GM18861 (cell line): ENCODE measurements around the gene ATP2B2.
"Not testable (repeated sequence)": the region's sequence is repeated elsewhere in the genome, so short reads cannot be mapped to it uniquely, and the experiment has no call there.

Experiments used
- ATAC-seq: cut with Tn5 transposase; IDR thresholded peaks from one replicate; pipeline ENCODE4 v1.9.1; 2021; ENCODE audit not compliant: unreplicated experiment

ATP2B2 gene

GRCh38 chr3:10310578-10310977 is 194.8 kb downstream of the ATP2B2 start:
- no peak for ATAC-seq

DNA sequence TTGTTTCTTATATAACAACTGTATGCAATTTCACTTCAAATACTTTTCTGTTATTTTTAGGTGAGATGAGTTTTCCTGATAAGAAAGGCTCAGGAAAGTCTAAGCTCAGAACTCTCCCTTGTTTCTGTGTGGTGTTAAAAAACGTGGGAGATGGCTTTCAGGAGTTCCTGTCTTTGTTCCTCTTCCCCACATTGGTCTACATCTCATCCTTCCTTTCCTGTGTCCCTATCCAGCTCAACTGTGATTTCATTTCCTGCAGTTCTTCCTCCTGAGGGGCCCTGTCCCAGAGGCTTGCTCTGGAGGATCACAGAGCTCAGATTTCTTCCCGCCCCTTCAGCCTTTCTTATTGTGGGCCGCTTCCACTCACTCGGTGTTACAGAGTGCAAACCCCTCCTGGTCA is 195.7 kb downstream of the ATP2B2 start:
- ATAC-seq = no peak

DNA sequence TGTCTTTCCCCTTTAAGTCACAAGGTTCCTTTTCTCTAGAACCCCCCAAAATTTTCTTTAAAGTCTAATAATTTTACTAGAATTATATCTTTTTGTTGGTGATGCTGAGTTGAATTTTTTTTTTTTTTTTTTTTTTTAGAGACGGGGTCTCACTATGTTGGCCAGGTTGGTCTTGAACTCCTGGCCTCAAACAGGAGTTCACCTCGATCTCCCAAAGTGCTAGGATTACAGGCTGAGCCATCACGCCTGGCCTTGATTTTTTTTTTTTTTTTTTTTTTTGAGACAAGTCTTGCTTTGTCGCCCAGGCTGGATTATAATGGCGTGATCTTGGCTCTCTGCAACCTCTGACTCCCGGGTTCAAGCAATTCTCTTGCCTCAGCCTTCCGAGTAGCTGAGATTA is 196.7 kb downstream of the ATP2B2 start:
- ATAC-seq = no peak

- ATAC-seq = no peak
Observed at GRCh38 chr3:10306156-10306555, 199.2 kb downstream of the ATP2B2 start.

- ATAC-seq = no peak
Observed at GRCh38 chr3:10305331-10305902, 200.0 kb downstream of the ATP2B2 start.

- no peak for ATAC-seq
Observed at GRCh38 chr3:10304905-10305304, 200.5 kb downstream of the ATP2B2 start.

DNA sequence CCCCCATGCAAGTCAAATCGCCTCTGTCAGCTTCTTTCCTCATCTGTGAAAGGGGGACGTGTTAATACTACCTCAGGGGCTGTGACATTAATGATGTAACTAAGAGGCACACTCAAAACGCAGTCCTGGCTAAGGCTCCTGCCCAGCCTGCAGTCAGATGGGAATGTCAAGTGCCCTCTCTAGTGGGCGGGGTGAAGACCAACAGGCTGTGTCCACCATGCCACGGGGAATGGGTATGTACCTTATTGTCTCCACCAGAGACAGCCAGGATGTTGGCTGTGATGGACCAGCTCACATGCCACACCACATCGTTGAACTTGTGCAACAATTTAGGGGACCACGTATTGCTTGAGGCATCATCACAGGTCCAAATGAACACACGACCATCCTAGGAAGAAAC is 201.6 kb downstream of the ATP2B2 start:
- ATAC-seq = no peak

GRCh38 chr3:10303105-10303504 is 202.3 kb downstream of the ATP2B2 start:
- ATAC-seq = no peak

DNA sequence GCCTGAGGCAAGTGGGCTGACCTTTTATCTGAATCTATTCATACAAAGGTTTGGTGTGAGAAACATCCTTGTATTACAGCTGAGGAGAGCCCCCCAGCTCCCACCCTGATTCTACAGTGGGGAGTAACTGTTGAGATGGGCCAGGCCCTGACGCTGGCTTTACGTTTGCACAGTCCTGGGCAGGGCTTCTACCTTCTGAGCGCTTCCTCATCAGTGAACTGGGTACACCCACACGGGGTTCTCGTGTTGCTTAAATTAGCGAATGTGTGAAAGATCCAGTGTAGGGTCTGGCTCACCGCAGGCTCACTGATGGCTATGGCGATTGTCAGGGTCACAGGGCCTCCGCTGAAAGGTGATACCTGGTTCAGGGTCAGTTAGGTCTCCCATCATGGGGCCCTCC is 205.3 kb downstream of the ATP2B2 start:
- no peak for ATAC-seq

DNA sequence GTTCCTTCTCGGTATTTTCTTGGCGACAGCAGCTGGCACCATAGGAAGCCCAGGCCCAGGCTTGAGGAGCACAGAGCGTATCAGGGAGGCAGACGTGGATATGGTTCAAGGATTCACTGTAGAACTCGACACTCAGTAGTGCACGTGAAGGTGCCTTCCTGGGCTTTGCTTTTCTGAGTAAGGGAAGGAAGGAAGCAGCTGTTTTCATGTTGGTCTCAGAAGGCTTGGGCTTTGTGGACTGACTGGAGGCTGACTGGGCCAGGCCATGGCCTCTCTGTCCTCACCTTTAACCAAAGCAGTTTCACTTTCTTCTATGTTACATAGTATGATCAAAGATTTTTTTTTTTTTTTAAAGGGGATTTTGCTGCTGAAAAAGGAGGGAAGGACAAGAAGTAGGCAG is 205.7 kb downstream of the ATP2B2 start:
- ATAC-seq = peak; percentile 67

DNA sequence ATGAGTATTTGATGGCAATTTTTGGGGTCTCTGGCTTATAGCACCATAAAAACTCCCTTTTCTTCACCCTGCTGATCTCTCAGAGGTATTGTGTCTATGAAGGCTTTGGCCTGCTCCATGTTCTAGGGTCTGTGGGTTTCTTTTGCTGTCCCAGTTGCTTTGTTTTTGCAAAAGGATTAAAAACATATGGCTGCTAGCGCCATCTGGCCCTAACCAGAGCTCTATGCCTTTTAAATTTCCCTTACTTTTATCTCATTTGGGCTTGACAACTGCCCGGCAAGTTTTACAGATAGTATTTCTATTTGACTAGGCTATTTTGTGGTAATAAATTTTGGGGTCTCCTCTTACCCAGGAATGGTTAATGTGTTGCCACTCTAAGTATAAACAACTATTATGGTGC is 206.2 kb downstream of the ATP2B2 start:
- ATAC-seq = no peak

DNA sequence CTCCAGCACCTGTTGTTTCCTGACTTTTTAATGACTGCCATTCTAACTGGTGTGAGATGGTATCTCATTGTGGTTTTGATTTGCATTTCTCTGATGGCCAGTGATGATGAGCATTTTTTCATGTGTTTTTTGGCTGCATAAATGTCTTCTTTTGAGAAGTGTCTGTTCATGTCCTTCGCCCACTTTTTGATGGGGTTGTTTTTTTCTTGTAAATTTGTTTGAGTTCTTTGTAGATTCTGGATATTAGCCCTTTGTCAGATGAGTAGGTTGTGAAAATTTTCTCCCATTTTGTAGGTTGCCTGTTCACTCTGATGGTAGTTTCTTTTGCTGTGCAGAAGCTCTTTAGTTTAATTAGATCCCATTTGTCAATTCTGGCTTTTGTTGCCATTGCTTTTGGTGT is 207.3 kb downstream of the ATP2B2 start:
- not testable (repeated sequence) for ATAC-seq

DNA sequence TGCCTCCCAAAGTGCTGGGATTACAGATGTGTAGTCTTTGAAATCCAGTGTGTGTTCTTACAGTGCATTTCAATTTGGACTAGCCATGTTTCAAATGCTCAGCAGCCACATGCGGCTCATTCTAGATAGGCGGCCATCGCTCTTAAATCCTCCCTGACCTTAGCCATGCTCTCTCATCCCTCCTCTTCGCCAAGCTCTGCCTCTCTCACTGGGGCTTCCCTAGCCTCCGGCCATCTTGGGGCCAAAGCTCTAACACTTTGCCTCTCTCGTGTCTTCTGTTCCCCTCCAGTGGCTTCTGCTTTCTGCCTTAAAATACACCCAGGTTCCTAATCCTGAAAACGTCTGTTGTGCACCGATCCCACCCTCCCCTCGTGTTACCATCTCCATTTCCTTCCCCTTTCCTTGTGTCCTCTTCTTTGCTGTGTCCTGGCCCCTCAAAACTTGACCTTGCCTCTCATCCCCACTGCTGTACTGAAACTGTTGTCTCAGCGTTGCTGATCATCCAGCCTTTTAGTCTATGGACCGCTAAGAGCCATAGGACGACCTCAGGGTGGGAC is 211.3 kb downstream of the ATP2B2 start:
- no peak for ATAC-seq

DNA sequence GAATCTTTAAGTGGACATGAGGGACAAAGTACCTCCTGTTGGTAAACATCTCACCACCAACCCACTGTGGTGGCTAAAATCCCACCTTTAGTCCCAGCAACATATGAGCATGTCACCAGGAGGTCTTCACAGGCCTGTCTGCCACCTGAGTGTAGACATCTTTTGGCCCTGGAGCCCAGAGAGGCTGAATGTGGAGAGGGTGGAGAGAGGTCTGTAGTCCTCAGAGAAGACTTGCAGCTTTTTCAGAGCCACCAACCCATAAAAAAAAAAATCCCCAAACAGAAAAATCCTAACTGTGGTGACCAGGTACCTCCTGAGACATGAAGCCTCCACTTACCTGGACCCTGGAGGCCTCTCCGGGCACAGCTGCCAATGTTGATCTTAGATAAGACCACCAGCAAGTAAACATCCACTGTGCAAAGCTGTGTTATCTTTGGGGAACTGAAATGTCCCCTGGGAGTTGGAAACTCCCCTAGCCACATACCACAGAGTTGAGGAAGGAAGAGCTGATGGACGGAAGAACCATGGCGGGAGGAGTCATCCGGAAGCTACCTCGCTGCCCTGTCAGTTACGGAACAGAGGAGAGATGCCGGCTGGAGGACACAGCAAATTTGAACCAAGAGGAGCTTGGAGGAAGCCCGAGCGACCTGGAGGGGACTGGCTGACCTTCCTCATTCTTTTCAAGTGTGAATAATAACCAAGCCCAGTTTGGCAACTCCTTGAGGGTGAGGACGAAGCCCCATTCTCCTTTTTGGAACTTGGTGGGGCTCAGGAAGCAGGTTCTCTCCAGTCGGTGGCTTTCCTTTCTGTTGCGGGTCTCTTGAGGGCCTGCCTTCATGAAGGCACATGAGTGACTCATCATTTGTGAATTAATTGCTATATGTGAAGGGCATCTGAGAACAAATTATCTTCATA is 212.6 kb downstream of the ATP2B2 start, which contains the start of gene GHRL:
Gene GHRL (minus strand): TSS at position 443 of the 915 bp plus-strand sequence. CDS start 2,767 bp downstream, outside the sequence.
- peak; percentile 75 for ATAC-seq

- ATAC-seq = no peak
Observed at GRCh38 chr3:10291641-10292040, 213.7 kb downstream of the ATP2B2 start.

DNA sequence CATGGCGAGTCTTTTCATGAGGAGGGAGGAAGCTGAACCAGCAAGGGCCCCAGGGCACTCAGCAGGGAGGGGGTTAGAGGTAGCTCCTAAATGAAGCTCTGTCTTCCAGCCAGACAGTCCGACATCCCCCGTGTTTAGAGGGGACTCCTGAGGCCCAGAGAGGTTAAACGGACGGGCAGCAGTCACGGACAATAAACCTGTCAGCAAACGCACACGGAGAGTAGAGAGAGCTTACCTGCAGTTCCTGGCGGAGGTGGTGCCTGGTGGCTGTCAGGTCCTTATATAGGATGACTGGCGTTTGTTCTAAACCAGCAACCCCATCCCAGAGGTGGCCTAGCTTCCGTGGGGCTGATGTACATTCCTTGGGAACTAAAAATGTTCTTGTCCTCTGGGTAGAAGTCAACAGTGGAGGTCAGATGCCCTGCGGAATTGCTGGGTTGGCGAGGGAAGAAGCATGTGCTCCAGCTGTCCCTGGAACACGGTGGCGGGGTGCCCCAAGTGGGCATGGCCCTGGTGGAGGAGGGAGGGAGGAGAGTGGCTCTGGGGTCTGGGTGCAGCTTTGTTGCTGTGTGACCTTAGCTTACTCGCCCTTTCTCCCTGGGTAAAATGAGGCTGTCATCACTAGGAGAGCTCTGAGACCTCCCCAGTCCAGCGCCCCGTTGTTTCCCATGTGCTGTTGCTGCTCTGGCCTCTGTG is 214.8 kb downstream of the ATP2B2 start:
- ATAC-seq = no peak

GRCh38 chr3:10289787-10290355 is 215.5 kb downstream of the ATP2B2 start:
- ATAC-seq = no peak

- ATAC-seq = no peak
Observed at GRCh38 chr3:10289077-10289476, 216.3 kb downstream of the ATP2B2 start.

GRCh38 chr3:10288575-10288960 is 216.8 kb downstream of the ATP2B2 start:
- no peak for ATAC-seq

DNA sequence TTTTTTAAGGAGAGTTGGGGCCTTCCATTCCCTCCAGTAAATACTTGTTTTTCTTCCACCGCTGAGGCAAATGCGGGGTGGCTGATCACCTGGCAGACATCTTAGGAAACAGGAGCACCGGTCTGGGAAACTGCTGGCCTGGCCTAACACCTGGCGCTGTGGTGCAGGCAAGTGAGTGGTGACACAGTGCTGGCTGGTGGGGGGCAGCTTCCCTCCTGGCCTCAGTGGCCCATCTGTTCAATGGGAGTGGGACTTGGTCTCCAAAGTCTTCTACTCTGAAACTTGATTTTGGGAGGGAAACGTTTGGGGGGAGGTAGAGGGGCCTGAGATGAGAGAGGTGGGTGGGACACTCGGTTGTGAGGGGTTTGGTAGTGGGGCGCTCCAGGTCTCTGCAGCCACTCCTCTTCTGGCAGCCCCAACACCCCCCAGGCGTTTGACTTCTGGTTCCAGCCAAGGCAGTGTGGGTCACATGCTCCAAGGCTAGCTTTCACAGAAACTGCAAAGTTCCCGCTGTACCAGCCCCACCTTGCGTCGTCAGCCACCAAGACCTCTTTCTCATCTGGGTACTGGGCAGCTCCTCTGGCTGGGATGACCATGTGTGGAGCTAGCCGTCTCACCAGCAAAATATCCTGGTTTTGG is 217.3 kb downstream of the ATP2B2 start:
- ATAC-seq = no peak
